ENCODE data around the gene CLDN1. TPM values are rescaled to one million over a fixed set of nuclear protein-coding genes. Genes with fewer than 3 reads are reported as not detected.
A peak's percentile ranks its signal among the peaks of the same experiment; 100 is the strongest.

Gene CLDN1
- total RNA-seq, 1 donor from 2014 or later, result 0.53 TPM

GRCh38 chr3:190322604-190323245 lies 479 bp upstream of the CLDN1 start:
- no peaks in the 10 kb centered on the region for H3K9me3 ChIP-seq
- no peaks in the 10 kb centered on the region for H3K27me3 ChIP-seq
- no peak for DNase-seq (ENCODE audit: low spot score in 2 of 2)
- intact Hi-C loops (cut with DNase I), result loop anchor here (2.0 to 10.0 kb wide), 4 partner anchors 98 to 362 kb away; partner anchors contain the start of genes IL1RAP and P3H2
- no peak for TF ChIP-seq CTCF (IDR thresholded peaks at IDR 0.05)
- H3K4me1 ChIP-seq, result no peaks in the 10 kb centered on the region
- no peak overlapping the region for H3K27ac ChIP-seq
- peak overlapping the region; percentile 58 to 69 for H3K4me3 ChIP-seq
- no peaks in the 10 kb centered on the region for H3K36me3 ChIP-seq

GRCh38 chr3:190320594-190321362 lies 1.5 kb downstream of the CLDN1 start:
- intact Hi-C loops (cut with DNase I), result loop anchor here (10.0 kb wide), 2 partner anchors 194 to 196 kb away; partner anchors contain the start of genes IL1RAP and P3H2

GRCh38 chr3:190319660-190320059 lies 2.6 kb downstream of the CLDN1 start:
- Histone ChIP-seq H3K27ac (no peak overlapping the region), H3K4me1 (no peaks in the 10 kb centered on the region), H3K36me3 (no peaks in the 10 kb centered on the region), H3K27me3 (no peaks in the 10 kb centered on the region), H3K9me3 (no peaks in the 10 kb centered on the region), H3K4me3 (peak overlapping the region in 1 of 2 donors; percentile 8)
- intact Hi-C loops (cut with DNase I), result loop anchor here (10.0 kb wide), 2 partner anchors 195 kb away; partner anchors contain the start of genes IL1RAP and P3H2
- no peak for TF ChIP-seq CTCF (IDR thresholded peaks at IDR 0.05)
- DNase-seq (ENCODE audit: low spot score in 2 of 2), result no peak

More at GRCh38 chr3:190320594-190321362, 1.5 kb downstream of the CLDN1 start:
- TF ChIP-seq CTCF (IDR thresholded peaks at IDR 0.05), result no peak
- H3K9me3 ChIP-seq, result no peaks in the 10 kb centered on the region
- no peaks in the 10 kb centered on the region for H3K4me1 ChIP-seq
- no peak overlapping the region for H3K27ac ChIP-seq
- H3K36me3 ChIP-seq, result no peaks in the 10 kb centered on the region
- no peaks in the 10 kb centered on the region for H3K27me3 ChIP-seq
- DNase-seq (ENCODE audit: low spot score in 2 of 2), result no peak
- H3K4me3 ChIP-seq, result peak overlapping the region in 1 of 2 donors; percentile 58

- Histone ChIP-seq H3K27ac (no peak overlapping the region), H3K36me3 (no peaks in the 10 kb centered on the region), H3K4me1 (no peaks in the 10 kb centered on the region), H3K27me3 (no peaks in the 10 kb centered on the region), H3K4me3 (no peak overlapping the region), H3K9me3 (no peaks in the 10 kb centered on the region)
- DNase-seq (ENCODE audit: low spot score in 2 of 2), result no peak
- no peak for TF ChIP-seq CTCF (IDR thresholded peaks at IDR 0.05)
- intact Hi-C loops (cut with DNase I), result no loop called here
Measured at GRCh38 chr3:190318666-190319065, 3.6 kb downstream of the CLDN1 start.

- H3K36me3 ChIP-seq, result no peaks in the 10 kb centered on the region
- no peak for TF ChIP-seq CTCF (IDR thresholded peaks at IDR 0.05)
- H3K9me3 ChIP-seq, result no peaks in the 10 kb centered on the region
- no peak overlapping the region for H3K27ac ChIP-seq
- H3K4me3 ChIP-seq, result no peak overlapping the region
- H3K27me3 ChIP-seq, result no peaks in the 10 kb centered on the region
- H3K4me1 ChIP-seq, result no peaks in the 10 kb centered on the region
- no peak for DNase-seq (ENCODE audit: low spot score in 2 of 2)
- intact Hi-C loops (cut with DNase I), result no loop called here
Measured at GRCh38 chr3:190314741-190315140, 7.5 kb downstream of the CLDN1 start.

All from ascending aorta (tissue), 2 donors.